SU-DHL-6 (cell line): Measurements from ENCODE around the gene NLRP3.
A peak's percentile ranks its signal among the peaks of the same experiment; 100 is the strongest.

ENCODE experiments used
- H2AFZ ChIP-seq: fragments of 200-600 bp; sonication (generic); 2 replicates; pipeline ENCODE4 v1.6.1; 2014; ENCODE audit warnings: low read depth, mild to moderate bottlenecking, moderate library complexity, mixed read lengths, antibody characterized with exemption, low read length; ENCODE audit not compliant: severe bottlenecking
- H3F3A ChIP-seq: fragments of 200-600 bp; shearing (Covaris generic); 2 replicates; pipeline ENCODE4 v1.6.0; 2016; ENCODE audit warnings: antibody characterized with exemption, mild to moderate bottlenecking; ENCODE audit not compliant: insufficient read depth
- H3K27ac ChIP-seq: fragments of 200-600 bp; sonication (generic); 2 replicates; pipeline ENCODE4 v1.5.1; 2016; ENCODE audit warnings: low read depth, mild to moderate bottlenecking, low read length, moderate library complexity, mixed read lengths
- H3K27me3 ChIP-seq: fragments of 200-600 bp; sonication (generic), shearing (Covaris generic); 2 replicates; pipeline ENCODE4 v1.6.0; 2014; ENCODE audit warnings: mild to moderate bottlenecking, low read length
- H3K36me3 ChIP-seq: fragments of 200-600 bp; sonication (generic); 2 replicates; pipeline ENCODE4 v1.6.1; 2014; ENCODE audit warnings: mild to moderate bottlenecking, low read length, mixed read lengths
- H3K4me2 ChIP-seq: fragments of 300-600, 200-600 bp; shearing (Covaris generic), sonication (generic); 2 replicates; pipeline ENCODE4 v1.6.0; 2014; ENCODE audit warnings: low read length, low read depth, mild to moderate bottlenecking; ENCODE audit not compliant: poor library complexity, severe bottlenecking
- H3K4me3 ChIP-seq: fragments of 200-600 bp; sonication (generic); 2 replicates; pipeline ENCODE4 v1.5.1; 2014; ENCODE audit warnings: antibody characterized with exemption, low read length, mild to moderate bottlenecking, mixed read lengths; ENCODE audit not compliant: insufficient read depth, poor library complexity, severe bottlenecking
- H3K79me2 ChIP-seq: fragments of 200-600 bp; sonication (generic); 2 replicates; pipeline ENCODE4 v1.6.1; 2014; ENCODE audit warnings: mild to moderate bottlenecking, low read length, moderate library complexity; ENCODE audit not compliant: insufficient read depth
- H3K9ac ChIP-seq: fragments of 200-600 bp; sonication (generic); 2 replicates; pipeline ENCODE4 v1.7.0; 2014; ENCODE audit warnings: mild to moderate bottlenecking, low read length
- H3K9me2 ChIP-seq: fragments of 200-600 bp; sonication (generic); replicated peaks from 2 replicates; pipeline ENCODE4 v1.6.1; 2014; ENCODE audit warnings: low read length; ENCODE audit not compliant: insufficient read depth
- H3K9me3 ChIP-seq: fragments of 200-600 bp; sonication (generic); 2 replicates; pipeline ENCODE4 v1.6.1; 2014; ENCODE audit warnings: low read length, mixed read lengths; ENCODE audit not compliant: insufficient read depth
- H4K20me1 ChIP-seq: fragments of 200-600 bp; sonication (generic); 2 replicates; pipeline ENCODE4 v1.6.1; 2014; ENCODE audit warnings: low read depth, mild to moderate bottlenecking, antibody characterized with exemption, low read length, moderate library complexity, mixed read lengths
- CTCF ChIP-seq: fragments of 200-600 bp; sonication (generic); IDR thresholded peaks from one replicate; pipeline ENCODE4 v1.5.1; 2017; ENCODE audit warnings: antibody characterized with exemption, mild to moderate bottlenecking, low read length, moderate library complexity; ENCODE audit not compliant: insufficient read depth, poor library complexity, severe bottlenecking
- EZH2phosphoT487 ChIP-seq: fragments of 200-600 bp; sonication (generic), shearing (Covaris generic); conservative IDR thresholded peaks from 2 replicates; pipeline ENCODE4 v1.6.1; 2018; ENCODE audit warnings: mild to moderate bottlenecking, antibody characterized with exemption, low read length, moderate library complexity, mixed read lengths

NLRP3 gene

GRCh38 chr1:247482747-247483146 lies 66.8 kb downstream of the NLRP3 start:
- no peak overlapping the region for H3K4me3 ChIP-seq
- no peak for TF ChIP-seq CTCF
- TF ChIP-seq EZH2phosphoT487 = no peak

GRCh38 chr1:247487057-247487456 lies 71.1 kb downstream of the NLRP3 start:
- TF ChIP-seq EZH2phosphoT487 (no peak), CTCF (peak; percentile 32)
- Histone ChIP-seq H3K9ac (no peak overlapping the region), H3K27me3 (no peaks in the 10 kb centered on the region), H3K36me3 (no peaks in the 10 kb centered on the region), H4K20me1 (no peaks in the 10 kb centered on the region), H3F3A (no peaks in the 10 kb centered on the region), H3K27ac (no peak overlapping the region), H3K9me2 (no peaks in the 10 kb centered on the region), H3K4me3 (no peak overlapping the region), H3K9me3 (no peaks in the 10 kb centered on the region), H3K79me2 (no peaks in the 10 kb centered on the region), H3K4me2 (no peak overlapping the region), H2AFZ (no peak overlapping the region)

More at GRCh38 chr1:247482747-247483146, 66.8 kb downstream of the NLRP3 start:
- H3K9me3 ChIP-seq = no peaks in the 10 kb centered on the region
- no peak overlapping the region for H3K9ac ChIP-seq
- no peaks in the 10 kb centered on the region for H3K36me3 ChIP-seq
- H3K27ac ChIP-seq = no peak overlapping the region
- H3K79me2 ChIP-seq = no peaks in the 10 kb centered on the region
- no peak overlapping the region for H3K4me2 ChIP-seq
- 0 out of 2 replicates have a peak, but pooled peaks cover 2% of the 10 kb centered on the region for H3F3A ChIP-seq
- H3K9me2 ChIP-seq = no peaks in the 10 kb centered on the region
- no peak overlapping the region for H2AFZ ChIP-seq
- no peaks in the 10 kb centered on the region for H3K27me3 ChIP-seq
- H4K20me1 ChIP-seq = no peaks in the 10 kb centered on the region

GRCh38 chr1:247491328-247491727 lies 75.4 kb downstream of the NLRP3 start:
- Histone ChIP-seq H3K9me2 (no peaks in the 10 kb centered on the region), H4K20me1 (no peaks in the 10 kb centered on the region), H3K36me3 (no peaks in the 10 kb centered on the region), H2AFZ (no peak overlapping the region), H3K4me3 (no peak overlapping the region), H3F3A (no peaks in the 10 kb centered on the region), H3K79me2 (no peaks in the 10 kb centered on the region), H3K27me3 (no peaks in the 10 kb centered on the region), H3K27ac (no peak overlapping the region), H3K4me2 (no peak overlapping the region), H3K9me3 (no peaks in the 10 kb centered on the region), H3K9ac (no peak overlapping the region)
- no peak for TF ChIP-seq CTCF
- TF ChIP-seq EZH2phosphoT487 = no peak
